Fibroblast of skin of left biceps (primary cell): Measurements from ENCODE around the gene ITGAX.

Experiments used
- DNase-seq, 2 experiments: peaks; one replicate each; pipeline ENCODE4 v3.0.0-alpha.2; 2013; ENCODE audit warnings: low read depth in 2 of 2

The ITGAX gene

GRCh38 chr16:31373235-31373634, 18.3 kb downstream of the ITGAX start:
- DNase-seq, result no peak

DNA sequence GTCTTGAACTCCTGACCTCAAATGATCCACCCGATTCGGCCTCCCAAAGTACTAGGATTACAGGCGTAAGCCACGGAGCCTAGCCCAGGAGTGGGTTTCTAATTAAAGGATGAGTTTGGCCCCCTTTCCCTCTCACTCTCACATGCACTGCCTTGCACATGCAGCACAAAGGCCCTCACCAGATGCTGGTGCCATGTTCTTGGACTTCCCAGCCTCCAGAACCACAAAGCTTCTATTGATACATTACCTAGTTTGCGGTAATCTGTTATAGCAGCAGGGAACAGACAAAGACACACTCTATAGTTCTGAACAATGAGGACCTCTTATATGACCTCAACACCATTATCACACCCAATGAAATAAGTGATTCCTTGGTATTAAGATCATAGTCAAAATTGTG, 20.3 kb downstream of the ITGAX start:
- DNase-seq, result no peak

GRCh38 chr16:31376705-31377104, 21.7 kb downstream of the ITGAX start:
- DNase-seq, result no peak

DNA sequence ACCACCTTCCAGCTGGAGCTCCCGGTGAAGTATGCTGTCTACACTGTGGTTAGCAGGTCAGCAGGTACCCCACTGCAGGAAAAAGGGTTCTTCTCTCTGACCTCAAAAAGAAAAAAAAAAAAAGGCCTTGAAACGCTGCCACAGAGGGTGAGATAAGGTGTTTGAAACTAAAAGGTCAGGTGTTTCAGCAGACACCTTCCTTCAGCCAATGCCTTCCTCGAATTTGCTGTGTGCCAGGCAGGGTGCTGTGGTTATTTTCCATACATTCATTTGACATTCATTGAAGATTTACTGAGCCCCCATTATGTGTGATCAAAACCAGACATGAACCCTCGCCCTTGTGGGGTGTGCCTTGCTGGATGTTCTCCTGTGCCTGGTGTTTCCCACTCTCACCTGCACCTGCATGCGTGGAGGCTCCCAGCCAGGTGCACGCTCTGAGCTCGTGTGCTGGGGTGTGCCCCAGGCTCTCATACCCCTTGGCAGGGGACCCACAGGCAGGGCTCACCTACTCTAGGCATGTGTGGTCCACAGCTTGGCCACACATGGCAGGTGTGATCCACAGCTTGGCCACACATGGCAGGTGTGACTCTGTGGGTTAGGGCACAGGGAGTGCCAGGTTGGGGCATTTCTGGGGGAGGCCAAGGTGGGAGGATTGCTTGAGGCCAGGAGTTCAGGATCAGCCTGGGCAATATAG, 22.4 kb downstream of the ITGAX start:
- no peak for DNase-seq

DNA sequence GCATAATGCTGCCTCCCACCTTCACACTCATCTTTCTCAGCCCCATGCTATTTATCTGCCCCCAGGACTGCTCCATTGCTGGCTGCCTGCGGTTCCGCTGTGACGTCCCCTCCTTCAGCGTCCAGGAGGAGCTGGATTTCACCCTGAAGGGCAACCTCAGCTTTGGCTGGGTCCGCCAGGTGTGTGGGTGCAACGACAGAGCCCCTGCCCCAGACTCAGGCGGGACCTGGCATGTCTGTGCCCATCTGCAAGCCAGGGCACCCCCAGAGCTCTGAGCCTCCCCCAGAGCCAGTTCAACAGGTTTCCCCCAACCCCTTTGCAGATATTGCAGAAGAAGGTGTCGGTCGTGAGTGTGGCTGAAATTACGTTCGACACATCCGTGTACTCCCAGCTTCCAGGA, 25.2 kb downstream of the ITGAX start:
- DNase-seq, result no peak

GRCh38 chr16:31382485-31383161, 27.6 kb downstream of the ITGAX start:
- DNase-seq, result no peak

DNA sequence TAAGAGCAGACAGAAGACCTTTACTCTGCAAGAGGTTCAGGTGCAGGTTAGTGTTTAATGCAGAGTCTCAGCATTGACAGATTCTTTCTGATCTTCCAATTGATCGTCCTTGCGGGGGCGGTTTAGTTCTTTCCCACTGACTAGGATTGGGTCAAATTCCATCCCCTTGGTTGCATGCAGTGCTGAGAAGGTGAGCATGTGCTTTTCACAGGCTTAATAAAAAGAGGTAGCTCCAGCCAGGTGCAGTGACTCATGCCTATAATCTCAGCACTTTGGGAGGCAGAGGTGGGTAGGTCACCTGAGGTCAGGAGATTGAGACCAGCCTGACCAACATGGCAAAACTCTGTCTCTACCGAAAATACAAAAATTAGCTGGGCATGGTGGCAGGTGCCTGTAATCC, 30.7 kb downstream of the ITGAX start:
- DNase-seq, result no peak

- DNase-seq, result no peak
Measured at GRCh38 chr16:31386157-31386984, 31.4 kb downstream of the ITGAX start.

- DNase-seq, result no peak
Measured at GRCh38 chr16:31388535-31388934, 33.6 kb downstream of the ITGAX start.

- DNase-seq, result no peak
Measured at GRCh38 chr16:31390504-31391041, 35.6 kb downstream of the ITGAX start.

- no peak for DNase-seq
Measured at GRCh38 chr16:31393056-31393455, 38.1 kb downstream of the ITGAX start, which contains the start of gene ITGAD. Gene ITGAD (plus strand): TSS chr16:31393335. CDS start chr16:31393361, 26 bp downstream.

GRCh38 chr16:31395647-31396046, 40.7 kb downstream of the ITGAX start:
- DNase-seq, result no peak

DNA sequence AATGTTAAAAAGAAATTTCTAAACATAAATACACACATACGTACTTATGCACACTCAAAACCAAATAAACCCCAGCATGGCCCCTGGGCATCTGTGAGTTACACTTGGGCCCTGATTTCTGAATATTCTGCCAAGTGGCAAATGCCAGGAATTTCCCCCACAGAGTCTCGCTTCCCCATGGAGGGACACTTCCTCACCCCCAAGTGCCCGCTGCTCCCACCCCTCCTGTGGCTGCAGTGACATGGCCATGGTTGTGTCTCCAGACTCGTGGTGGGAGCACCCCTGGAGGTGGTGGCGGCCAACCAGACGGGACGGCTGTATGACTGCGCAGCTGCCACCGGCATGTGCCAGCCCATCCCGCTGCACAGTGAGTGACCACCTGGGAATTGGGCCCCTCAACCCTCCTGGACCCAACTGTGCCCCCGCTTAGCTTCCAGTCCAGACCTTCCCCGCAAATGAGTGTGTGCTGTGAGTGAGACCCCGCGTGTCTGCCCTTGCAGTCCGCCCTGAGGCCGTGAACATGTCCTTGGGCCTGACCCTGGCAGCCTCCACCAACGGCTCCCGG, 42.2 kb downstream of the ITGAX start:
- no peak for DNase-seq

DNA sequence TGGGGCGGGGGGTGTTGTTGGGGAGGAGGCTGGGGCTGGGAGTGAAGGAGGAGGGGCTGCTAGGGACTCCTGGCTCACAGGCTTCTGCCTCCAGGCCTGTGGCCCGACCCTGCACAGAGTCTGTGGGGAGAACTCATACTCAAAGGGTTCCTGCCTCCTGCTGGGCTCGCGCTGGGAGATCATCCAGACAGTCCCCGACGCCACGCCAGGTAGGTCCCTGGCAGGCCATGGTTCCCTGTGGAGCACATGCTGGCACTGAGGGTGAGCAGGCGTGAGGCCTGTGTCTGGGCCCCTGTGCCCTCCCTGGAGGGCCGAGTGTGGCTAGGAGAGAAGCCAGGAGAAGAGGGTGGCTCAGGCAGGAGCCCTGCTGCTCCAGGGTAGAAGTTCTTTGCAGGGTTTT, 42.7 kb downstream of the ITGAX start:
- DNase-seq, result no peak

- DNase-seq, result no peak
Measured at GRCh38 chr16:31400191-31400590, 45.2 kb downstream of the ITGAX start.

DNA sequence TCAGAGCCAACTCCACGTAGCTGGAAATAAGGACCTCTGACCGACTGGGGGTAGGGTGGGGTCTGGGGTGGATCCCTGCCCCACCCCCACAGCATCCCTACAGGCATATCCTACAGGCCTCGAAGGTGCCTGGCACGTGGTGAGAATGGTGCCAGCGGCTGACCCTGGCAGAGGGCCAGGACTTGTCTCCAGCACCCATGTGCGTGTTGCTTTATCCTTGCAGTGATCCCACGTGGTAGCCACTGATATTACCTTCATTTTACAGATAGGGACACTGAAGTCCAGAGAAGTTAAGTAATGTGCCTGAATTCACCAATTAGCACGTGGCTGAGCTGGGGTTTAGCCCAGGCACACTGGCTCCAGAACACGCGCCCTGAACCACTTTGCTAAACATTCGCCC, 46.5 kb downstream of the ITGAX start:
- DNase-seq, result no peak

GRCh38 chr16:31402687-31403086, 47.7 kb downstream of the ITGAX start:
- no peak for DNase-seq

- DNase-seq, result no peak
Measured at GRCh38 chr16:31403590-31404352, 48.8 kb downstream of the ITGAX start.

DNA sequence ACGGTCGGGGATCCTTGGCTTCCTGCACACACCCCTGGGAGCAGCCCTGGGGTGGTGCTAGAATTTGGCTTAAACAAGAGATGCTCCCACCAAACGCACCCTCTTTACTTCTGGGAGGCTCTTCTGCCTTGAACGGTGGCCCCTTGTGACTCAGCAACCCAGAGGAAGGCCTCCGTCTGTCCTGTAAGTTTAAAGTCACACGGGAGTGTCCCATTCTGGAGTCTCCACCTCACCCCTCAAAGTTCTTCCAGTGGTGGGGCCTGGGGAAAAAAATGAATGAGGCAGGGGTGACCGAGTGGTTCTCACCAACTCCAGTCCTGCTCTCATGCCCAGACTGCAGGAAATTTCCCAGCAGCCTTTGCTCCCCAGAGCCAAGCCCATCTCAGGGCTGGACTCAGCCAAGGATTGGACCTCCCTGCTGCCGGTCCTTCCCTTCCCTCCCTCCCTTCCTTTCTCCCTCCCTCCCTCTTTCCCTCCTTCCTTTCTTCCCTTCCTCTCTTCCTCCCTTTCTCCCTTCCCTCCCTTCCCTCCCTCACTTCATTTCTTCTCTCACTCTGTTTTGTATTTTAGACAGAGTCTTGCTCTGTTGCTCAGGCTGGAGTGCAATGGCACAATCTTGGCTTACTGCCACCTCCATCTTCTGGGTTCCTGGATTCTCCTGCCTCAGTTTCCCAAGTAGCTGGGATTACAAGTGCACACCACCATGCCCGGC, 49.5 kb downstream of the ITGAX start:
- no peak for DNase-seq

- no peak for DNase-seq
Measured at GRCh38 chr16:31407406-31407805, 52.4 kb downstream of the ITGAX start.

DNA sequence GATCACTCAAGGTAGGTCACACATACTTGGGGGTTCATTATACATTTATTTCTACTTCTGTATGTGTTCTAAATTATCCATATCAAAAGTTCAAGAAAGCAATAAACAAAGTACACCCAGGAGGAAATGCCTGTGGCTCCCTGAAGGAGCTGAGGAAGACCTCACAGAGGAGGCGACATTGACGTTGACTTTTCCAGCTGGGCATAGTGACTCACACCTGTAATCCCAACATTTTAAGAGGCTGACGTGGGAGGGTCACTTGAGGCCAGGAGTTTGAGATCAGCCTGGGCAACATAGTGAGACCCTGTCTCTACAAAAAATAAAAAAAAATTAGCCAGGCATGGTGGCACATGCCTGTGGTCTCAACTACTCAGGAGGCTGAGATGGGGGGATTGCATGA, 54.5 kb downstream of the ITGAX start:
- DNase-seq, result no peak
